IMR-90 (cell line): ENCODE data around the gene METTL15. TPM values are rescaled to one million over a fixed set of nuclear protein-coding genes. Genes with fewer than 3 reads are reported as not detected.

Experiments used
- ATAC-seq: fragments of 200-7000 bp; cut with Tn5 transposase; 2 replicates; pipeline ENCODE4 v1.9.1; 2020; ENCODE audit warnings: low read depth, mild to moderate bottlenecking, moderate library complexity
- BruUV-seq: library from RNA; stranded (reverse); fragments of 400-500 nt; replicated peaks from 2 replicates; lab custom pipeline; 2021; lab: Mats Ljungman, UMichigan
- CTCF ChIA-PET: fragments of 300-600 bp; formaldehyde crosslinking; extraction: SDS; loops from one replicate; lab custom pipeline; 2021; ENCODE audit warnings: antibody characterized with exemption; lab: Yijun Ruan, JAX
- POLR2A ChIA-PET: fragments of 300-600 bp; sonication (Branson Sonifier 250); formaldehyde crosslinking; loops from one replicate; lab custom pipeline; 2022; ENCODE audit warnings: antibody characterized with exemption; ENCODE audit not compliant: unreplicated experiment; lab: Charles Lee
- DNase-seq: peaks from one replicate; pipeline ENCODE4 v3.0.0; 2013
- H2AFZ ChIP-seq: replicated peaks from 2 replicates; pipeline ENCODE3; 2013; ENCODE audit warnings: low read length, mild to moderate bottlenecking; ENCODE audit not compliant: poor library complexity
- H2AK5ac ChIP-seq: 2 replicates; pipeline ENCODE4 v1.6.1; 2013; ENCODE audit warnings: low read depth, low read length, inconsistent platforms
- H2AK9ac ChIP-seq: replicated peaks from 2 replicates; pipeline ENCODE3; 2013; ENCODE audit warnings: mild to moderate bottlenecking, low read depth, low read length, moderate library complexity; ENCODE audit not compliant: poor library complexity
- H2BK120ac ChIP-seq: 2 replicates; pipeline ENCODE4 v1.6.1; 2013; ENCODE audit warnings: low read depth, low read length, inconsistent platforms
- H2BK15ac ChIP-seq: 3 replicates; pipeline ENCODE4 v1.6.1; 2013; ENCODE audit warnings: low read depth, low read length, inconsistent platforms
- H2BK20ac ChIP-seq: 2 replicates; pipeline ENCODE4 v1.6.1; 2013; ENCODE audit warnings: low read depth, mild to moderate bottlenecking, inconsistent platforms, low read length, moderate library complexity
- H2BK5ac ChIP-seq: 2 replicates; pipeline ENCODE4 v1.6.1; 2013; ENCODE audit warnings: mild to moderate bottlenecking, low read depth, low read length, inconsistent platforms; ENCODE audit not compliant: poor library complexity, severe bottlenecking
- H3K14ac ChIP-seq: replicated peaks from 2 replicates; pipeline ENCODE4 v1.6.1; 2013; ENCODE audit warnings: low read depth, low read length, inconsistent platforms
- H3K18ac ChIP-seq: 2 replicates; pipeline ENCODE4 v1.6.1; 2013; ENCODE audit warnings: low read depth, low read length, control low read depth
- H3K23ac ChIP-seq: 2 replicates; pipeline ENCODE4 v1.6.1; 2013; ENCODE audit warnings: low read depth, low read length, inconsistent platforms
- H3K27ac ChIP-seq: 2 replicates; pipeline ENCODE4 v1.5.1; 2013; ENCODE audit warnings: mild to moderate bottlenecking, control low read depth, low read length; ENCODE audit not compliant: insufficient read depth
- H3K27me3 ChIP-seq: 2 replicates; pipeline ENCODE4 v1.6.1; 2013; ENCODE audit warnings: low read length; ENCODE audit not compliant: control insufficient read depth, insufficient read depth
- H3K36me3 ChIP-seq: 2 replicates; pipeline ENCODE4 v1.6.1; 2013; ENCODE audit warnings: low read length, mixed read lengths; ENCODE audit not compliant: control insufficient read depth, insufficient read depth
- H3K4ac ChIP-seq: 2 replicates; pipeline ENCODE4 v1.6.1; 2013; ENCODE audit warnings: low read depth, low read length, inconsistent platforms
- H3K4me1 ChIP-seq: 2 replicates; pipeline ENCODE4 v1.6.1; 2013; ENCODE audit warnings: low read length, mixed read lengths; ENCODE audit not compliant: control insufficient read depth, insufficient read depth
- H3K4me2 ChIP-seq: 2 replicates; pipeline ENCODE4 v1.6.1; 2013; ENCODE audit warnings: low read depth, mild to moderate bottlenecking, control low read depth, low read length, moderate library complexity
- H3K4me3 ChIP-seq: 2 replicates; pipeline ENCODE4 v1.5.1; 2013; ENCODE audit warnings: low read depth, mild to moderate bottlenecking, control low read depth, low read length, moderate library complexity; ENCODE audit not compliant: insufficient read depth
- H3K56ac ChIP-seq: 2 replicates; pipeline ENCODE4 v1.6.1; 2013; ENCODE audit warnings: low read length, inconsistent platforms; ENCODE audit not compliant: insufficient read depth; ENCODE audit errors: extremely low read depth
- H3K79me1 ChIP-seq, 2 experiments: 2 replicates each; pipeline ENCODE4 v1.6.1; 2013; ENCODE audit warnings: low read length in 2 of 2, inconsistent platforms in 1 of 2, low read depth in 1 of 2
- H3K9ac ChIP-seq: 2 replicates; pipeline ENCODE4 v1.6.1; 2013; ENCODE audit warnings: low read depth, low read length, control low read depth
- H3K9me1 ChIP-seq: 2 replicates; pipeline ENCODE4 v1.6.1; 2013; ENCODE audit warnings: low read length, inconsistent platforms; ENCODE audit not compliant: insufficient read depth
- H3K9me3 ChIP-seq: 2 replicates; pipeline ENCODE4 v1.6.1; 2013; ENCODE audit warnings: low read length; ENCODE audit not compliant: control insufficient read depth, insufficient read depth
- H4K20me1 ChIP-seq: 2 replicates; pipeline ENCODE4 v1.6.1; 2013; ENCODE audit warnings: low read length, inconsistent platforms; ENCODE audit not compliant: insufficient read depth
- H4K5ac ChIP-seq: 2 replicates; pipeline ENCODE4 v1.6.1; 2013; ENCODE audit warnings: mild to moderate bottlenecking, low read depth, low read length, control low read depth
- H4K8ac ChIP-seq, 2 experiments: 2 replicates each; pipeline ENCODE4 v1.6.1; 2013; ENCODE audit warnings: low read depth in 2 of 2, low read length in 2 of 2, control low read depth in 1 of 2, inconsistent platforms in 1 of 2
- H4K91ac ChIP-seq: 2 replicates; pipeline ENCODE4 v1.6.1; 2013; ENCODE audit warnings: low read depth, low read length, inconsistent platforms; ENCODE audit not compliant: insufficient read depth
- MAFK ChIP-seq: IDR thresholded peaks from 2 replicates; pipeline ENCODE4 v1.6.1; 2012; ENCODE audit warnings: low read depth, low read length, improper control_type of control experiment
- MAZ ChIP-seq: IDR thresholded peaks from 2 replicates; pipeline ENCODE4 v1.6.1; 2012; ENCODE audit warnings: low read depth, mild to moderate bottlenecking, low read length, improper control_type of control experiment, moderate library complexity, borderline replicate concordance
- RFX5 ChIP-seq: IDR thresholded peaks from 2 replicates; pipeline ENCODE4 v1.8.0; 2012; ENCODE audit warnings: low read depth, mild to moderate bottlenecking, low read length, moderate library complexity
- WGBS, 2 experiments: methylation state at CpG; one replicate each; pipeline versions ENCODE4 v1.1.5 to v1.1.7; 2013; ENCODE audit warnings: missing lambda C conversion rate in 2 of 2; ENCODE audit not compliant: insufficient read length in 1 of 2; ENCODE audit errors: extremely low coverage in 2 of 2; 5-methylcytosine and 5-hydroxymethylcytosine counted together
- dilution Hi-C: fragments of 300-500 bp; cut with HindIII; formaldehyde crosslinking; loops from one replicate; pipeline ENCODE4 v1.14.3; 2018; ENCODE audit warnings: low sequenced_read_pairs; ENCODE audit not compliant: unreplicated experiment
- in situ Hi-C: fragments of 300-500 bp; cut with MboI; formaldehyde crosslinking; loops from 3 replicates; pipeline ENCODE4 v1.14.3; 2019; ENCODE audit warnings: low sequenced_read_pairs, inconsistent platforms, mixed read lengths
- intact Hi-C: fragments of 100-400 bp; cut with micrococcal nuclease; formaldehyde crosslinking; loops from 2 replicates; pipeline ENCODE4 v1.10.0; 2022
- polyA plus RNA-seq, 3 experiments: library from polyadenylated mRNA; depleted of rRNA; stranded (reverse); fragments of >200 nt; gene quantifications; 2 replicates each; pipeline ENCODE4 v1.2.3, GENCODE V29; 2012; ENCODE audit warnings: low replicate concordance in 1 of 3
- total RNA-seq: library from RNA; depleted of rRNA; stranded (reverse); fragments of >200 nt; gene quantifications from 2 replicates; pipeline ENCODE4 v1.2.3, GENCODE V29; 2012

The METTL15 gene
- total and polyA plus RNA-seq, 2 of the 4 experiments (the other 2 are of a cell fraction) = 6.5 to 30.5 TPM

- H4K8ac ChIP-seq = no peak overlapping the region
- H2AK5ac ChIP-seq = no peak overlapping the region
- H3K4me2 ChIP-seq = no peak overlapping the region
- no CpG with 5 or more reads among the region's 3 CpGs for WGBS, 2 experiments
- H3K27ac ChIP-seq = no peak overlapping the region
- H2BK120ac ChIP-seq = no peak overlapping the region
- peaks cover 4% of the 10 kb centered on the region; the same call in 1 of the 2 replicates for H3K9me1 ChIP-seq
- no peak overlapping the region for H2BK20ac ChIP-seq
- H3K4ac ChIP-seq = no peak overlapping the region
- no peak overlapping the region for H3K14ac ChIP-seq
- ATAC-seq (no peak), DNase-seq (no peak)
- H2BK15ac ChIP-seq = no peak overlapping the region
- H4K5ac ChIP-seq = no peak overlapping the region
- TF ChIP-seq RFX5 (no peak), MAFK (peak; percentile 98), MAZ (no peak)
- no peak overlapping the region for H3K23ac ChIP-seq
- POLR2A ChIA-PET = no interaction called here
- H2AK9ac ChIP-seq = no peak overlapping the region
- no peak overlapping the region for H3K56ac ChIP-seq
- H4K91ac ChIP-seq = no peak overlapping the region
- H3K9ac ChIP-seq = no peak overlapping the region
- H3K36me3 ChIP-seq = peaks cover 5% of the 10 kb centered on the region; the same call in 1 of the 2 replicates
- no peak overlapping the region for H2AFZ ChIP-seq
- peaks cover 2% of the 10 kb centered on the region; the same call in 1 of the 2 replicates for H3K4me1 ChIP-seq
- no peak overlapping the region for H3K4me3 ChIP-seq
- H4K20me1 ChIP-seq = no peaks in the 10 kb centered on the region
- intact Hi-C loops (no loop called here), in situ Hi-C loops (no loop called here), dilution Hi-C loops (no loop called here)
- H3K27me3 ChIP-seq = no peaks in the 10 kb centered on the region
- H3K9me3 ChIP-seq = no peaks in the 10 kb centered on the region
- no peak overlapping the region for H3K18ac ChIP-seq
- H3K79me1 ChIP-seq = peaks cover 3 to 10% of the 10 kb centered on the region in 2 experiments; a peak in 2 of 4 replicates
- CTCF ChIA-PET = interaction anchor here (0.8 to 1.5 kb wide), 2 partner anchors 218 to 581 kb away, joined by 3 read pairs; no protein-coding TSS in a partner anchor
- H2BK5ac ChIP-seq = no peak overlapping the region
- BruUV-seq = no TSS peak
Measured at GRCh38 chr11:28298209-28298608, 190.0 kb downstream of the METTL15 start.
